RWPE2 (cell line): ENCODE measurements around the gene BCL2L1.

Experiments used
- ATAC-seq: fragments of 200-7000 bp; cut with Tn5 transposase; 3 replicates; pipeline ENCODE4 v1.9.1; 2021; ENCODE audit warnings: low read depth
- DNase-seq: peaks from one replicate; pipeline ENCODE4 v3.0.0-alpha.2; 2020; ENCODE audit warnings: low spot score
- H3K27ac ChIP-seq: fragments of 450-650 bp; 2 replicates; pipeline ENCODE4 v1.5.1; 2017; ENCODE audit warnings: mild to moderate bottlenecking; ENCODE audit not compliant: poor library complexity, severe bottlenecking
- H3K27me3 ChIP-seq: fragments of 250-450 bp; sonication (Bioruptor Pico); 2 replicates; pipeline ENCODE4 v1.5.1; 2021; ENCODE audit warnings: mild to moderate bottlenecking, moderate library complexity; ENCODE audit not compliant: insufficient read depth, poor library complexity, severe bottlenecking
- H3K36me3 ChIP-seq: fragments of 250-450 bp; sonication (Bioruptor Pico); 2 replicates; pipeline ENCODE4 v1.5.1; 2020; ENCODE audit warnings: low read depth, mild to moderate bottlenecking, moderate library complexity
- H3K4me1 ChIP-seq: fragments of 250-450 bp; sonication (Bioruptor Pico); 2 replicates; pipeline ENCODE4 v1.5.1; 2021; ENCODE audit warnings: mild to moderate bottlenecking, moderate library complexity; ENCODE audit not compliant: insufficient read depth, poor library complexity, severe bottlenecking
- H3K4me3 ChIP-seq: fragments of 250-450 bp; sonication (Bioruptor Pico); 2 replicates; pipeline ENCODE4 v1.5.1; 2021; ENCODE audit warnings: mild to moderate bottlenecking, moderate library complexity; ENCODE audit not compliant: severe bottlenecking
- H3K9me3 ChIP-seq: fragments of 250-450 bp; sonication (Bioruptor Pico); 2 replicates; pipeline ENCODE4 v1.5.1; 2021; ENCODE audit warnings: mild to moderate bottlenecking, moderate library complexity; ENCODE audit not compliant: severe bottlenecking
- CTCF ChIP-seq: fragments of 450-650 bp; IDR thresholded peaks from one replicate; pipeline ENCODE4 v1.5.1; 2017; ENCODE audit warnings: mild to moderate bottlenecking, moderate library complexity; ENCODE audit not compliant: poor library complexity, severe bottlenecking

The BCL2L1 gene

DNA sequence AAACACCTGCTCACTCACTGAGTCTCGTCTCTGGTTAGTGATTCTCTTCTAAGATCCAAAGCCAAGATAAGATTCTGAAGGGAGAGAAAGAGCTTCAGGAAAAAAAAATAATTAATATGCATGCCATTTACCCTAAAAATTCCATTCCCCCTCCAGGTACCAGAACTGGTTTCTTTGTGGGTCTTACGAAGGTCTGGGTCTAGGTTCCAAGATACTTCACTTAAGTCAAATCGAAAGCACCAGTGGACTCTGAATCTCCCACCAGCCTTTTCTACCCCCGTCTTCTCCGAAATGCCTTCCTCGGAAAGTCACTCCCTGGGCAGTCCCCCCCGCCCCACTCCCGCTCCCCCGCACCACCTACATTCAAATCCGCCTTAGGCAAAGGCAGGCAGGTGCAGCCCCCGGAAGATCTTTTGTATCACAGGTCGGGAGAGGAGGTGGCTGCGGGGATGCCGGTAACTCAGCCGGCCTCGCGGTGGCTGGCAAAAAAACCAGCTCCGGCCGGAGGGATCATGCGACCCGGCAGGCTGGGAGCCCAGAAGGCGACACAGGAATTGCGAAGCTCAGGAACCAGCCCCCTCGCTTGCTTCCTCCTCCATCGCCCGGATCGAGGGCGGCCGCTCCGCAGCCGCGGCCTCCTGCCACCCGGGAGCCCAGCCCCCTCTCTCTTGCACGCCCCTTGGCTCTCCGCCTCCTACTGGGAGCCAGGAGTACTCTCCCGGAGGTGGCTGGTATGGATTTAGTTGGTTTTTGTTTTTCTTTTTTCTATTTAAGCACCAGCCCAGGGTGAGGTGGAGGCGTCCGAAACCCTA, at the start of gene BCL2L1:
BCL2L1 (minus strand) TSS at position 612 of the 812 bp plus-strand sequence. CDS start 650 bp downstream, outside the sequence.
- Histone ChIP-seq H3K36me3 (peaks cover 47% of the 10 kb centered on the region), H3K4me3 (peak within 1 kb of the TSS; percentile 54), H3K9me3 (no peaks in the 10 kb centered on the region), H3K27ac (peak within 1 kb of the TSS; percentile 99), H3K4me1 (peaks cover 26% of the 10 kb centered on the region), H3K27me3 (no peaks in the 10 kb centered on the region)
- DNase-seq (peak; percentile 96), ATAC-seq (peak; percentile 54)
- TF ChIP-seq CTCF, result peak; percentile 54

GRCh38 chr20:31770243-31770642, 47.6 kb upstream of the BCL2L1 start:
- DNase-seq (no peak), ATAC-seq (no peak)
- Histone ChIP-seq H3K27ac (no peak overlapping the region), H3K9me3 (no peaks in the 10 kb centered on the region), H3K27me3 (no peaks in the 10 kb centered on the region), H3K4me3 (no peak overlapping the region), H3K4me1 (no peaks in the 10 kb centered on the region), H3K36me3 (peaks cover 100% of the 10 kb centered on the region)
- TF ChIP-seq CTCF, result no peak

DNA sequence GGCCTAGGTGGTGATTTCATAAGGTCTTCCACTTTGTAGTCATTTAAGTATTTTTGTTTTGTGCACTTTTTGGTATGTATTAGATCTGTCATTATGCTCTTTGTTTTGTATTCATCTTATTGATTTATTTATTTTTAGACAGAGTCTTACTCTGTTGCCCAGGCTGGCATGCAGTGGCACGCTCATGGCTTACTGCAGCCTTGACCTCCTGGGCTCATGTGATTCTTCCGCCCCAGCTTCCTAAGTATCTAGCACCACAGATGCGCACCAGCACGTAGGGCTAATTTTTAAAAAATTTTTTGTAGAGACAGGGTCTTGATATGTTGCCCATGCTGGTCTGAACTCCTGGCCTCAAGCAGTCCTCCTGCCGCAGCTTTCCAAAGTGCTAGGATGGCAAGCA, 47.0 kb upstream of the BCL2L1 start:
- ATAC-seq (no peak), DNase-seq (no peak)
- H3K9me3 ChIP-seq, result no peaks in the 10 kb centered on the region
- H3K27me3 ChIP-seq, result no peaks in the 10 kb centered on the region
- H3K4me1 ChIP-seq, result no peaks in the 10 kb centered on the region
- H3K4me3 ChIP-seq, result no peak overlapping the region
- no peak for TF ChIP-seq CTCF
- H3K36me3 ChIP-seq, result peaks cover 100% of the 10 kb centered on the region
- H3K27ac ChIP-seq, result no peak overlapping the region

DNA sequence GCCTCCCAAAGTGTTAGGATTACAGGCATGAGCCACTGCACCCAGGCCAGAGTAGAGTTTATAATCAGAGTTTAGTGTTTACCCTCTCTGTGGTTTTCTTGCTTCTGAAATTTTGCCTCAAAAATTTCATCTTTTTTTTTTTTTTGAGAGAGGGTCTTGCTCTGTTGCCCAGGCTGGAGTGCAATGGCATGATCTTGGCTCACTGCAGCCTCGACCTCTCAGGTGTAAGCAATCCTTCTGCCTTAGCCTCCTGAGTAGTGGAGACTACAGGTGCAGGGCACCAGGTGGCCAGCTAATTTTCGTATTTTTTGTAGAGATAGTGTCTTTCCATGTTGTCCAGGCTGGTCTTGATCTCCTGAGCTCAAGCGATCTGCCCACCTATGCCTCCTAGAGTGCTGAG, 45.1 kb upstream of the BCL2L1 start:
- no peak for TF ChIP-seq CTCF
- no peak for ATAC-seq
- peaks cover 100% of the 10 kb centered on the region for H3K36me3 ChIP-seq

More for the DNA sequence above, 45.1 kb upstream of the BCL2L1 start:
- H3K27ac ChIP-seq, result no peak overlapping the region
- no peak for DNase-seq
- no peak overlapping the region for H3K4me3 ChIP-seq
- no peaks in the 10 kb centered on the region for H3K27me3 ChIP-seq
- no peaks in the 10 kb centered on the region for H3K9me3 ChIP-seq
- H3K4me1 ChIP-seq, result no peaks in the 10 kb centered on the region
